HG02678 (cell line): ENCODE results near the gene SAPCD2.
A peak's percentile ranks its signal among the peaks of the same experiment; 100 is the strongest.
"Not testable (repeated sequence)": the region's sequence is repeated elsewhere in the genome, so short reads cannot be mapped to it uniquely, and the experiment has no call there.

Source experiments
- ATAC-seq: cut with Tn5 transposase; IDR thresholded peaks from one replicate; pipeline ENCODE4 v1.9.1; 2021; ENCODE audit warnings: mild to moderate bottlenecking, moderate library complexity; ENCODE audit not compliant: unreplicated experiment

Gene SAPCD2

DNA sequence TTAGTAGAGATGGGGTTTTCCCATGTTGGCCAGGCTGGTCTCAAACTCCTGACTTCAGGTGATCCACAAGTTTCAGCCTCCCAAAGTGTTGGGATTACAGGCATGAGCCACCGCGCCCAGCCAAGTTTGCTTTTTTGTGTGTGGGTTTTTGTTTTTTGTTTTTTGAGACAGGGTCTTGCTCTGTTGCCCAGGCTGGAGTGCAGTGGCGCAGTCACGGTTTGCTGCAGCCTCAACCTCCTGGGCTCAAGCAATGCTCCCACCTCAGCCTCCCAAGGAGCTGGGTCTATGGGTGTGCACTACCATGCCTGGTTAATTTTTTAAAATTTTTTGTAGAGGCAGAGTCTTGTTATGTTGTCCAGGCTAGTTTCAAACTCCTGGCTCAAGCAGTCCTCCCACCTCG, 36.9 kb downstream of the SAPCD2 start:
- ATAC-seq: not testable (repeated sequence)

DNA sequence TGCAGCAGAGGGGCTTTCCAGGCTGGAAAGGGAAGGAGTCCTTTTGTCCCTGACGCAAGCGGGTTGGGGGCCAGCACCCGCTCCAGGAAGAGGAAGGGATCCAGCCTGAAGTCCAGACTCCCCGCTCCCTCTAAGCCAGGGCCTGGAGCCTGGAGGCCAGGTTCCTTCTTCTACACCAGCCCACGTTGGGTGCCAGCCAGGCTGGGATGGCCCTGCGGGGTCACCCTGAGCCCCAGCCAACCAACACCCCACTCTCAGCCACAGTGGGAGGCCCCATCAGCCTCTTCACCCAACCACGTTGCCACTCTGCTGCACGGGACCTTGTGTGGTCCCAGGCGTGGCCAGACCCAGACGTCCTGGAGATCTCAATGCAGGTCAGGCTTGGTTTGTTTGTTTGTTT, 37.5 kb downstream of the SAPCD2 start:
- no peak for ATAC-seq

DNA sequence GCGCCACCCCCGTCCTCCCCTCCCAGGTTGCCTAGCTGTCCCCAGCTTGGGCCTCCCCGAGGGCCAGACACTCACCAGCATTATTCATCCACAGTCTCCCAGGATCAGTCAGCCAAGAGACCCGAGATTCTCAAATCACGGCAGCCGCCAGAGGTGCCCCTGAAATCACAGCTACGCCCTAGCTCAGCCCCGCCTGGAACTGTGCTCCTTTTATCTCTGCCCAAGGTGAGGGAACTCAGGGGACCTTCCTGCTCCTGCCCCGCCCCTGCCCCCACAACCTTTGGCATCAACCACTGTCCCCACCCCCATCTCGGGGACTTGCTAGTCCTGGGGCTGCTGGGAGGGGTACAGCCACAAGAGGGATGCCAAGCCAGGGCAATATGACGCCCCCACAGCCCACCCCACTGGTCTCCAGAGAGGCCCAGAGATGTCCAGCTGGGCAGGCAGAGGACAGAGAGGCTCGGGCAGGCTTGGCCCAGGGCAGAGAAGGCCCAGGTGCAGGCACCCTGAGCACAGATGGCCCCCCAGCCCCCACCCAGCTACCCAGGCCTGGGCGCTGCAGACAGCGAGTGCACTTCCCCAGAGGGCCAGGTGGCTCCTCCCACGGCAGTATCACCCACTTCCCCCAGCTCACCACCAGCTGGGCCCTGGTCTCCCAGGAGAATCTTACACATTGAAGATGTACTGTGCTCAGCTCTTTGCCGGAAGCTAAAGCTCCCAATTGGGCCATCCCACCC, 38.3 kb downstream of the SAPCD2 start, which contains the start of gene FUT7:
Gene FUT7, minus strand, starts transcription at position 185 of the 737 bp plus-strand sequence. Its CDS starts 97 bp downstream, at position 88.
- ATAC-seq: no peak

DNA sequence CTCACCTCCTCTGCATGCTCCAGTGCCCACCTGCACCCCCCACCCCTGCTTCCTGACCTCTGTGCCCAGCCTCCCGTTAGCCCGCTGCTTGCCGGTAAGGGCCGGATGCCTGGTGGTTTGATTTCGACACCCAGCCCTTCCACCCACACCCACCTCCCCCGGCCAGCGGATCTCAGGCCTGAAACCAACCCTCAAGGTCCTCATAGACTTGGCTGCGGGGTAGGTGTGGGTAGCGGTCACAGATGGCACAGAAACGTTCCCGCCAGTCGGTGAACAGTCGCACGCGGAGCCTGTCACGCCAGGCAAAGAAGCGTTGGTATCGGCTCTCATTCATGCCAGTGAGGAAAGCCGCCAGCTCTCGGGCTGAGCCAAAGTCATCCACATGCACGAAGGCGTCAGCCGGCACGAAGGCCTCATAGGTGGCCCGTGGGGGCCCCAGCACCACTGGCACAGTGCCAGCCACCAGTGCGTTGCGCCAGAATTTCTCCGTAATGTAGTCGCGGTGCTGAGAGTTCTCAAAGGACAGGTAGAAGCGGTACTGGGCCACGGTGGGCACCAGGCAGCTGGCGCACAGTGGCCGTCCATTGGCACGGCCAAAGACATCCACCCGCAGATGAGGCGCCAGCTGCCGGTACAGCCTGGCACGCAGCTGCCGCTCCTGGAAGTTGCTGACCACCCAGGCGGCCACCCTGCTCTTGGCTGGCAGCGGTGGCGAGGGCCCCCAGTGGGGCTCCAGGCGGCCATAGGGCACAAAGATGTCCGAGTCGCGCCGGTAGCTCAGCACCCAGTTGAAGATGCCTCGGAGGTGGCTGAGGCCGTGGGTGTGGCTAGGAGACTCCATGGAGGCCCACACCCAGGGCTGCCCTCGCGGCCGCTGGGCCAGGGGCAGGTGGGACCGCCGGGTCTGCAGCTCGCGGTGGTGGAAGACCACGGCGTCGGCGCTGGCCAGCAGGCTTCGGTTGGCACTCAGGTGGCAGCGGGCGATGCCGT, 39.5 kb downstream of the SAPCD2 start:
- ATAC-seq: no peak

DNA sequence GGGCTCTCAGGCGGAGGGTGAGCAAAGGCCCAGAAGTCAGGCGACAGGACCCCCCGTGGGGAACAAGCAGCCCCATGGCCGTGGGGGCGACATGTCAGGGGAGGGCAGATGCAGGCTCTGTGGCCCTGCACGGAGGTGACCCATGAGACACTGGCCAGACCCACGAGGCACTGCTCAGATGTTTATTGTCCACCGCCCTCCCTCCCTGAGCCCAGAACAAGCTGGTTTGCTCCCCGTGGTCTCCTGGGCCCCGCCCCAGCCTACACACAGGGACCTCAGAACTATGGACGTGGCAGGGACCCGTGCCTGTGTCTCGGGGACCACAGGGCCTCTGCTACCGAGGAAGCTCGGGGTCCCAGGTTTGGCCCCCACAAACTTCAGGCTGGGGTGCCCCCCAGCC, 40.4 kb downstream of the SAPCD2 start:
- ATAC-seq: no peak

DNA sequence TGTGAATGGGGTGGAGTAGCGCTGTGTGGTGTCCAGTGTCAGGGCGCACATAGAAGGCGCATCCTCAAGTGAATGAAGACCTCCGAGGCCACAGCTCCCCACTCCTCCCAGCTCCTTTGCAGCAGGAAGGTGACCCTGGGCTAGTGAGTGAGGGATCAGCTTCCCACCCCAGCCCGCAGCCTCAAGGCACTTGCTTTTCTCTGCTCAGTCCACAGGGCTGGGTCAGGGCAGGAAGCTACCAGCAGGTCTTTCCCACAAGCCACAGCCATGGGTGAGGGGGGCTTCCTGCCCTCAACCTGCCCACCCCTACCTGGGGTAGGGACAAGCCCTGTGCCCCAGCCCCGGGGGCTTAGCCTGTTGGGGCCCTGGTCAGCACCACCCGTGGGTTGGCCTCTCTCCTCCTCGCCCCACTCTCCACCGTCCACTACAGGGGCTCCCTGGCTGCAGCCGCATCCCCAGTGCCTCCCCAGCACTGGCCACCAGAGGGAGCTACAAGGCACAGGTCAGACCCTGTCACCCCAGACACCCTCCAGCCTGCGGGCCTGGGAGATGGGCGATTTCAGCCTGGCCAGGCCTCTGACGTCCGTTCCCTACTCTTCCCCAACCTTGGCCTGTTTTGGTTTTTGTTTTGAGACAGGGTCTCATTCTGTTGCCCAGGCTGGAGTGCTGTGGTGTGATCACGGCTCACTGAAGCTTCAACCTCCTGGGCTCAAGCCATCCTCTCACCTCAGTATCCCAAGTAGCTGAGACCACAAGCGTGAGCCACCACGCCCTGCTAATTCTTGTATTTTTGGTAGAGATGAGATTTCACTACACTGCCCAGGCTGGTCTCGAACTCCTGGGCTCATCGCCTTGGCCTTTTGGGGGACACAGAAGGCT, 41.1 kb downstream of the SAPCD2 start:
- no peak for ATAC-seq

DNA sequence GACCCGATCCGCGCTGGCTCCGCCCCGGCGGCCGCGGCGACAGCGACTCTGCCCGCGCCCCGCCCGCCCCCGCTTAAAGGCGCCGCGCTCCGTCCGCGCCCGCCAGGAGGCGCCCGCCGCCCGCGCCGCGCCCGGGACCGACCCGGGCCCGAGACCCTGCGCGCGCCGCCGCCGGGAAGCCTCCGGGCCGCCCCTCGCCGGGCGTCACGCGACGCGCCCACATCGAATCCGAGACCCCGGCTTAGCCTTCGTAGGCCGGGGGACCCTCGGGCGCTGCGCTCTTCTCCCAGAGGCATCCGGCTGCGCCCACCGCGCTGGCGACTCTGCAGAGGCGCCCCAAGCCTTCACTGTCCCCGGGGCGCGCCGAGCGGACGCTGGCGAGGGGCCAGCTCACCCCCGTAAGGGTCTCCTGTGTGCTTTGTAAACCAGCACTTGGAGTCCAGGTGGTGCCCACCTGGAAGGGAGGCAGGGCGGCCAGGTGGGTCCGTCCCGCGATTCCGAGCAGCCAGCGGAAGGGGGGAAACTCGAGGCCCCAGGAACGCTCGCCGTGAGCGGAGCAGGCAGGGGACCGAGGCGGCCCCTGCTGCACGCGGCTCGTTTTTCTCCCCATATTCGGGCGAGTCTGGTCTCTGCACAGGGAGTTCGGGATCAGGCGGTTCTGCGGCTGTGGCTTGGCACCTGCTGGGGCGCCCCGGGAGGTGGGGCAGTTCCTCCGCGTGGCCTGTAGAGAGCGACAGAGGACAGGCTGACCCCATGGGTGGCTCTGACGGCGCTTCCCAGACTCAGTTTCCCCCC, 41.9 kb downstream of the SAPCD2 start:
- ATAC-seq: peak; percentile 54

DNA sequence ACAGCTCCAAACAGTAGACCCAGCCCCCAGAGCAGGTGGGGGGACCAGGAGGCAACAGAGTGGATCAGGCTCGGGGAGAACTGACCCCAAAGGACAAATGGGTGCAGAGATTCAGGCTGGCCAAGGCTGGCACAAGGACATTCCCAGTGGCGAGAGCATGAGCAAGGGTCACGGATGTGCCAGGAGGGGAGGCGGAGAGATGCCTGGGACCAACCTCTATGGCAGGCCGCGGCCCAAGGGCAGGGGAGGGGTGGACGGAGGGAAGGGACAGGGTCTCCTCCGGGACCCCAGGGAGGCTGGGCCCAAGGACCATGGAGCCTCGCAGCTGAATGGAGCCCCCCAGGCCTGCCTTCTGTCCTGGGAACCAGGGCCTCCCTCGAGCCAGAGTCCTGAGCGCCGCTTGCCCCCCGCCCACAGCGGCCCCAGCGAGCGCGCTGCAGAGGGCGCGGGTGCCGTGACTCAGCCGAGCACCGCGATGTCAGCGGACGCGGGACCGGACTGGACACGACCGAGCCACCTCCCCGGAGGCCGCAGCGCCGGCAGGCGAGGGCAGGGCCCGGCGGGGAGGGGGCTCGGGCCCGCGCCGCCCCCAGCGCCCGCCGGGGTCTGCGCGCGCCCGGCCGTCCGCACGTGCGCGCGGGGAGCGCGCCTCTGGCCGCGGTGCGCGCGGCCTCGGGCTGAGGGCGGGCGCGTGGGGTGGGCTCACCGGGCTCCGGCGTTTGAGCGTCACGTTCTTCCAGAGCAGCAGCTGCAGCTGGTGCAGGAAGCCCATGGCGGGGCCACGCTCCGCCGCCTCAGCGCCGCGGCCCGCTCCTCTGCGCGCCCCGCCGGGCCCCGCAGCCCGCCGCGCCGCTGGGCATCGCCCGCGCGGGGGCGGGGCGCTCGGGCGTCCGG, 42.7 kb downstream of the SAPCD2 start, which contains the start of gene ABCA2:
Gene ABCA2, minus strand, starts transcription at position 869 of the 894 bp plus-strand sequence. Its CDS starts 97 bp downstream, at position 772.
- ATAC-seq: no peak

DNA sequence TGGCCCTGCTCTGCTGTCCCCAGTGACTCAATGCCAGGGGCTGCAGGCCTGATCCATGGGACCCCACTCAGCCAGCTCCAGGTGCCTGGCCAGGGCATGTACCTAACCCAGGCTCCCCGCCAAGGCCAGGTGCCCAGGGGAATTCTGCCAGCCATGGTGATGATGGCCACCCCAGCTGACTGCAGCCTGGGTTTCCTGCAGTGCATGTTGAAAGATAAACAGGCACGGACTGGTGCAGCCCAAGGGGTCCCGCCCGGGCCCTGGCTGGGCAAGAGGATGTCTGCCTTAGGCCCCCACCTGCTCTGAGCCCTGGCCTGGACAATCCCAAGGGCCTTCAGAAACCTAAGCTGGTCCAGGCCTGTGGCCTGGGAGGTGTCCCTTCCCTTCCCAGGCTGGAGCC, 43.5 kb downstream of the SAPCD2 start:
- ATAC-seq: no peak

DNA sequence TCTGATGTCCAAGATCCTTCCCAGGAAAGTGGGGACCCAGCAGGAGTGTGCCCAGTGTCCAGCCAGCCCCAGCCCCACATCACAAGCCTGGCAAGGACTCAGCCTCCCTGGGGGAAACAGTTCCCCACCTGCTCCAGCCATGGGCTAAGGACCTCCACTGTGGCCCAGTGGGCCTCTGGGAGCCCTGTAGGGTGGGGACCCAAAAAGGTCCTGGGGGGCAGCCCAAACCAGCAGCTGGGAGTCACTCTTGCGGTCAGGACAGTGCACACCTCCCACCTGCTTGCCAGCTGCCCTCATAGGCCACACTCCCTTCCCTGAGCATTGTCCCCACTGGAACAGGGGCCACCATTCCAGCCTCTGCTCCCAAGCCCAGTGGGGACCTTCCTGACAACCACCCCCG, 44.0 kb downstream of the SAPCD2 start:
- ATAC-seq: no peak

DNA sequence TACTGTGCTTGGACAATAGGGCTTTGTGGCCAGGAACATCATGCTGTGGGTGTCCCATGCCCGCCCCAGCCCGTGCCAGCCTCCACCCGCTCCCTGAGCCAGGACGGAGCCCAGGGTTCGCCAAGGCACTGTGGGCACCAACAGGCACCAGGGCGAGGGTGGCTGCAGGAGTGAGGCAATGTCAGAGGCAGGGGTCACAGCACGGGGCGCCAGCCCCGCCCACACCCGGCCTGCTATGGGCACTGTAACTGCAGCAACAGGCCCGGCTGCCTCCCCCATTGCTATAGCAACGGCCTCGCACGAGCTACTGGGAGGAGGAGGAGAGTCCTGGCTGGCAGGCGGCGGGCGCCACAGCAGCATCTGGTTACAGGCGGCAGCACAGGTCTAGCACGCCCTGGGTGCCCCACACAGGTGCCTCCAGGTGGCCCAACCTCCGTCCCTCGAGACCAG, 44.8 kb downstream of the SAPCD2 start:
- no peak for ATAC-seq

DNA sequence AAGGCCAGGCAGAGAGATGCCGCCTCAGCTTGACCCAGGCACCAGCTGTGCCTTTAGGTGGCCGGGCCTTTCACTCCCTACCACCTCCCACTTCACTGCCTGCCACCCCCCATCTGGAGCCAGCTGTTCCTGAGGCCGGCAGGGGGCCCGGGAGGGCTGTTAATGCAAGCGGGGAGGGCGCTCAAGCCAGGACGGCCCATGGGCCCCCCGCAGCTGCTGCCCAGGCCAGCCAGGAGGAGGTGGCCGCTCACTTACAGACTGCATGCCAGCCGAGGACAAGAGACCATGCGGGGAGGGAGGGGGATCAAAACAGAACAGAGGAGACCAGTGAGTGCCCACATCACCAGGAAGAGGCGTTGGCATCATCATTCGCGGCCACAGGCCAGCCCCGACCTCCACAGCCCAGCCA, 46.8 kb downstream of the SAPCD2 start:
- no peak for ATAC-seq

DNA sequence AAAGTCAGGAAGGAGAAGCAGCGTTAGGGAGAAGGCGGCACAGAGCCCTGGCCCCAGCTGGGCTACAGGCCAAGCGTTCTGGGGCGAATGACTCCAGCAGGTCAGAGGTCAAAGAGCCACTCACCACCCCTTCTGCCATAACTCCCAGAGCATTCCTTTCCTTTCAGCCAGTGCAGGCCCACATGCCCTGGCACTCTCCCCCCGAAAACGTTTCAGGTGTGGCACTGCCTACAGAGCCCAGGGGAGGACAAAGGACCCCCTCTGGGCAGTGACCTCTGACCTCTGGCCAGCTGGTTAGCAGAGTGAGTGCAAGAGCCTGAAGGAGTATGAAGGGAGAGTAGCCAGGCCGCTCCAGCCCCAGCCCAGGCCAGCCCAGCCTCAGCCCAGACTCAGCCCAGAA, 47.2 kb downstream of the SAPCD2 start:
- no peak for ATAC-seq

DNA sequence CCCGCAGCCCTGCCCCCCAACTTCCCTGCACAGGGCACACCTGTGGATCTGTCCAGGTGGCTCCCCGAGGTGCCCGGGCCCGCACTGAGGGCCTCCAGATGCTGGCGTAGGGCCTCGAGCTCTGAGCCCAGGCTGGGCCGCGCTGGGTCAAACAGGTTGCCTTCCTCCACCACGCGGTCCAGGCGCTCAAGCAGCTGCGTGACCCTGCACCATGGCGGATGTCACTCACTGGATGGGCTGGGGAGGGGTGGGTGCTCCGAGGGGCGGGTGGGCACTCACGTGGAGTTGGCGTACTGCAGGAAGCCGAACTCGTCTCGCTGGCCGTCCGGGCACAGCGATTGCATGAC, 47.7 kb downstream of the SAPCD2 start:
- no peak for ATAC-seq

DNA sequence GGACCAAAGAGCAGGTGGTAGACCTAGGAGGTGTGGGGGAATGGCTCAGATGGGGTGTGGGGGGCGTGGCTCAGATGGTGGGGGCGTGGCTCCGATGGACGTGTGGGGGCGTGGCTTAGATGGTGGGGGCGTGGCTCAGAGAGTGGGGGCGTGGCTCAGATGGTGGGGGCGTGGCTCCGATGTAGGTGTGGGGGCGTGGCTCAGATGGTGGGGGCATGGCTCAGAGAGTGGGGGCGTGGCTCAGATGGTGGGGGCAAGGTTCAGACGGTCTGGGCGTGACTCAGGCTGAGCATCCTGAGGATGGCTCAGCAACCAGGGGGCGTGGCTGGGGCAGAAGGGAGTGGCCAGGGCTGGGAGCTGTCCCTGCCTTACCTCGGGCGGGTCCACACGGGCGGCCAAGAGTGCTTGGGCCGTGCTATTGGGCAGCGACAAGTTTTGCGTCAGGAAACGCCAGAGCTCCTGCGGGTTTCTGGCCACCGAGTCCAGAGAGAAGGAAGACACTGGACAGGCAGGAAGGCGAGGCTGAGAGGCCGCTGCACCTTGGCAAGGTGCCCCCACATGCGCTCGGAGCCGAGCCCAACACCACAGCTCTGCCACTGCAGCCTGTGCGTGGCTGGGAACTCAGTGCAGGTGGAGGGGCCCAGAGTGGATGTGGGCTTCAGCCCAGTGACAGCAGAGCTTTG, 48.2 kb downstream of the SAPCD2 start:
- no peak for ATAC-seq

DNA sequence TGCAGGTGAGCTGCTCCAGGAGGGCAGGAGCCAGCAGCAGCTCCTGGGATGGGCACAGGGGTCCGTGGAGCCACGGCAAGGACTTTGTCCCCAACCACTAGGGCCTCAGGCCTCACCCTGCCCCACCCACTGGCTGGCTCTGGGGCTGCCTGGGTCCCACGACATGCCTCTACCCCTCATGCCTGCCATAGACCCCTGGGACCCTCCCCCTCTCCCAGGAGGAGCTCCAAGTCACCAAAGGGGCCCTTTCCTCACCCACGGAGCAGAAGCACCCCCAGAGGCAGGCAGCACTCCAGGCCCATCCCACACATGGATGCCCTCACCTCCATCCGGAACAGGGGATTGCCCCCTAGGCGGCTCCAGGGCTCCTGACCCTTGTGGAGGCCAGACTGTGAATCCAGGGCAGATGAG, 48.8 kb downstream of the SAPCD2 start:
- ATAC-seq: no peak

DNA sequence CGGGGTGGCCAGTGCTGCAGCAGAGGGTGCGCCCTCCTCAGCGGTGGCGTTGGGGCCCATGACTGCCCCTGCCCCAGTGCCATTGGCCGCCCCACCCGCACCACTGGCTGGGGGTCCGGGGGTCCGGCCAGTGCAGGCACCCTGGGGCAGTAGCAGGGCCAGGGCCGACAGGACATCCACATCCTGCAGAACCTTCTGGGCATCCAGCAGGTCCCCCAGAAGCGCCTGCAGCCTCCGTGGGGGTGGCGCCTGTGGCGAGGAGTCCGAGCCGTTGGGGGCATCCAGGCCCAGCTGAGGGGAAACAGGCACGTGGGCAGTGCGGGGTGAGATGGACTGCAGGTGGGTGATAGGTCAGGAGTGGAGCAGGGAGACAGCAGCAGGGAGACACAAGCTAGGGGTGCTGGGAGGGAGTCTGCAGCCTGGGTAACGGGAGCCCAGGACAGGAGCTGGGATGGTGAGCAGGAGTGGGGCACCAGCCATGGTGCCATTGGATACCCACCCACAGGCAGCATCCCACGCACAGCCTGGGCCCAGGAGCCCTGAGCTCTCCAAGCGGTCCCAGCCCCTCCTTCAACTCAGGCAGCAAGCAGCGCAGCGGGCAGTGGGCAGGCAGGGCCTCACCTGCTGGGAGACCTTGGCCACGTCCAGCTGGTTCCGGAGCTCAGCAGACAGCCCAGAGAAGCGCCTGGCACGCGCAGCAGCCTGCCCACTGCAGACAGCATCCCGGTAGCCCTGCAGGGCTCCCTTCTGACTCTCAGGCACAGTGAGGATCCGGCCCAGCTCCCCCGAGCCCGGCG, 49.4 kb downstream of the SAPCD2 start:
- no peak for ATAC-seq
